T follicular helper cell (primary cell): Measurements from ENCODE around the gene VIPR1.
"Not testable (repeated sequence)": the region's sequence is repeated elsewhere in the genome, so short reads cannot be mapped to it uniquely, and the experiment has no call there.

Source experiments
- DNase-seq: peaks from one replicate; pipeline ENCODE4 v3.0.0-alpha.2; 2020; ENCODE audit warnings: low read depth

Gene VIPR1

DNA sequence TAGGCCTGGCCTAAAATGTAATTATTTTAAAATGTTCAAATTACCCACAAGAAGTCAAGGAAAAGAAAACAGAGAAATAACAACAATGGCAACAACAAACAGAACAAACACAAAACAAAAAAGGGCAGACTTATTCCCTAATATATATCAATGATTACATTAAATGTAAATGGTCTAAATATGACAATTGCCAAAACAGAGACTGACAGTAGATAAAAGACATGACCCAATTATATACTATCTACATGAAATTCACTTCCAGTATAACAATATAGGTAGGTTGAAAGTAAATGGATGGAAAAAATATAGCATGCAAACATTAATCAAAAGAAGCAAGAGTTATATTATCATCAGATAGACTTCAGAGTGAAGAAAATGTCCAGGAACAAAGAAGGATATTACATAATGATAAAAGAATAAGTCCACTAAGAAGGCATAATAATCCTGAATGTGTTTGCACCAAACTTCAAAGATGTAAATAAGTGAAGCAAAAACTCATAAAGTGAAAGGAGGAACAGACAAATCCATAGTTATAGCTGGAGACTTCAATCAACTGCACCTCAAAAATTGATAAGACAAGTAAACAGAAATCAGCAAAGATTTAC, 72.8 kb downstream of the VIPR1 start:
- no peak for DNase-seq

DNA sequence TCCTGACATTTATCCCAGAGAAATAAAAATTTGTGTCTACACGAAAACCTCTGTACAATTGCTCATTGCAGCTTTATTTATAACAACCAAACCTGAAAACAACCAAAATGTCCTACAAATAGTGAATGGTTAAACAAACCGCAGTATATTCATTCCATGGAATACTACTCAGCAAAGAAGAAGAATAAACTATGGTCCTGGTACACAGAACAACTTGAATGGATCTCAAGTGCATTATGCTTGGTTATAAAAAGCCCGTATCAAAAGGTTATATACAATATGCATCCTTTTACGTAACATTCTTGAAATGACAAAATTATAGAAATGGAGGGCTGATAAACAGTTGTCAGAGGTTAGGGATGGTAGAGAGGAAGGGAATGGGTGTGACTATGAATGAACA, 75.6 kb downstream of the VIPR1 start:
- DNase-seq, result no peak

DNA sequence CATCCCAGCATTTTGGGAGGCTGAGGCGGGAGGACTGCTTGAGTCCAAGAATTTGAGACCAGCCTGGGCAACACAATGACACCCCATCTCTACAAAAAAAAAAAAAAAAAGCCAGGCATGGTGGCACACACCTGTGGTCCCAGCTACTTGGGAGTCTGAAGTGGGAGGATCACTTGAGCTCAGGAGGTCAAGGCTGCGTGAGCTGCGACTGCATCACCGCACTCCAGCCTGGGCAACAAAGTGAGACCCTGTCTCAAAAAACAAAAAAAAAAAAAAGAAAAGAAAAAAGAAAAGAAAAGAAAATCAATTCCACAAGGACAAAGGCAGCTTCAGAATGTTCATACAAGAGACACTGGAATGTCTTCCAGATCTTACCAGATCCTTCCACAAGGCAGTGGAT, 76.9 kb downstream of the VIPR1 start:
- DNase-seq, result not testable (repeated sequence)

DNA sequence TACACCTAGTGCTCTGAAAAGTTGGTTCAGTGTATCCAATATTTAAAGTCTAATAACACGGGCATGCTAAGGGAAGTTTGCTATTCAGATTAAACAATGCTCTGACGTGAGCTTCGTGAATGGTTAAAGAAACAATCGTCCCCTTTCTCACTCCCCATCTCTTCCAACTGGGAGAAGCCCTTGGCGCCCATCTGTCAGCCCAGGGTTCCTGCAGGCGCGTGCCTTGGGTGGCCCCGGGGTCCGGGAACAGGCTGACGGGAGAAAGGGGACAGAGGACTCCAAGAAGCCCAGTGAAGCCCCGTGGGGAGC, 78.9 kb downstream of the VIPR1 start:
- DNase-seq, result no peak

DNA sequence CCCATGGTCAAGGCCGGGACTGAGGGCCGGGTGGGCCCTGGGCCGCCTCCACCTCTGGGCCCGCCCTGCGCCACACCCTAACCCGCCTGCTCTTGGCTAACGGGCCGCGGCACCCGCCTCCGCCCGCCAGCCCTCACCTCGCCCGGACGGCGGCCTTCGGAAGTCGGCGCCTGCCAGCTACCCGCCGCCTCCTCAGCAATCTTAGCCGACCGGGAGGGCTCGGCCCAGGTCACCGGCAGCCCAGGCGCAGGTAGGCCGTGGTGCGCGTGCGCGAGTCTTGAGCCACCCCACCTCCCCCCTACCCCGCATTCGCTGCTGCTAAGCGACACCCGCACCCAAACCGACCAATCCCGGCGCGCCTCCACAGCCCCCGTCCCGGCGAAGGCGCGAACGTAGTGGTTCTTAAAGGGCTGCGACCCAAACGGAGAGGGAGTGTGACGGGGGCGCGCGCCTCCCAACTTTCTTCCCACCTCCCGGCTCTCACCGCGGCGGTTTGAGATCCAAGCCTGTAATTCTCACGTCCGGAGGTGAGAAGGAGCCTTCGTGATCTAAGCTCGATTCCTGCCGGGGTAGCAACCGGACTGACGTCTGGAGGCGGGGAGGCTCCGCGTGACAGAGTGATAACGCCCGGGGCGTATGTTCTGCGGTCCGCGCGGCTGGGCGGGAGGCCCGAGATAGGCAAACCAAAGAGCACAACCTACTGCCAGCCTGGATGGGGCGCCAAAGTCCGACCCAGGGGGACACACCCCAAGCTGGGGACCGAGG, 79.4 kb downstream of the VIPR1 start, which contains the start of gene SEC22C:
SEC22C (minus strand) TSS at position 259 of the 765 bp plus-strand sequence. CDS start 12,921 bp downstream, outside the sequence.
- DNase-seq, result peak; percentile 90

DNA sequence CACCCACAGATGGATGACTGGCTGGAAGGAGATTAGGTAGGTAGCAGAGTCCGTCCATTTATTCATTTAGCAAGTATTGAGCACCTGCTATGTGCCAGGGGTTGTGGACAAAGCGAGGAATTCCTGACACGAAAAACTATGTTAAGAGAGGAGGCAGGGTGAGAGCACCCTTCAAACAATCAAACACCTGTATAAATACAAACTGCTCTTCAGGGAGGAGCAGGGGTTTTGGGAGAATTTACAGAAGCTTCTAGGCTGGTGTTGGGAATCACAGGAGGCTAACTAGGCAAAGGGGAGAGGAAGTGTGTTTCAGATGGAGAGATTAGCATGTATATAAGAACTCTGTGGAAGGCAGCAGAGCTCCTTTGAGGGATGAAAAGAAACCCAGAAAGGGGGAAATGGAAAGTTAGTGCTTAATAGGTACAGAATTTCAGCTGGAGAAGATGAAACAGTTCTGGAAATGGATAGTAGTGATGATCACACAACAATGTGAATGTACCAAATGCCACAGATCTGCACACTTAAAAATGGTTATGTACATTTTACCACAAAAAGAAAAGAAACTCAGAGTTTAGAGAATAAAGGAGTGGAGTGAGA, 80.1 kb downstream of the VIPR1 start:
- DNase-seq, result no peak
